ENCODE data around the gene YAP1. TPM values are rescaled to one million over a fixed set of nuclear protein-coding genes. Genes with fewer than 3 reads are reported as not detected.

The YAP1 gene
- total and polyA plus RNA-seq, 2 experiments from 2014 or later = 20.6 to 111 TPM

DNA sequence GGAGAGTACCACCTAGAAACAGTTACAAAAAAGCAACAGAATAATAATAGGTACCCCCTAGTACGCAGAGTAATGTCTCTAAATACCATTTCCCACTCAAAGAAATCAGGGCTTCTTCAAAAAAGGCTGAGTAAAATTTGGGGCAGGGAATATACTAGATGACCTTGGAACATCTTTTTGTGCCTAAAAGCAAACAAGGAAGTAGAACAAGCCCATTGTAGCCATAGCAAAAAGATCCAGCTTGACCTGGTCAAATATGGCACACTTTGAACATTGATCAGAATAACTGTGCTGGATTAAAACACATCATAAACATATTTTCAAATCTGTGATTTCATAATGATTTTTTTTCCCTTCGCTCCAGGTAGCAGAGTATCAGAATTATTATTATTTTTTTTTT is 91.5 kb downstream of the YAP1 start:
- TF ChIP-seq EZH2phosphoT487 (IDR thresholded peaks at IDR 0.05; ENCODE audit: low read depth, severe bottlenecking, unreplicated experiment) (no peak), EZH2 (IDR thresholded peaks at IDR 0.05; ENCODE audit: borderline replicate concordance) (no peak)
- TF ChIP-seq, protein P1, sequence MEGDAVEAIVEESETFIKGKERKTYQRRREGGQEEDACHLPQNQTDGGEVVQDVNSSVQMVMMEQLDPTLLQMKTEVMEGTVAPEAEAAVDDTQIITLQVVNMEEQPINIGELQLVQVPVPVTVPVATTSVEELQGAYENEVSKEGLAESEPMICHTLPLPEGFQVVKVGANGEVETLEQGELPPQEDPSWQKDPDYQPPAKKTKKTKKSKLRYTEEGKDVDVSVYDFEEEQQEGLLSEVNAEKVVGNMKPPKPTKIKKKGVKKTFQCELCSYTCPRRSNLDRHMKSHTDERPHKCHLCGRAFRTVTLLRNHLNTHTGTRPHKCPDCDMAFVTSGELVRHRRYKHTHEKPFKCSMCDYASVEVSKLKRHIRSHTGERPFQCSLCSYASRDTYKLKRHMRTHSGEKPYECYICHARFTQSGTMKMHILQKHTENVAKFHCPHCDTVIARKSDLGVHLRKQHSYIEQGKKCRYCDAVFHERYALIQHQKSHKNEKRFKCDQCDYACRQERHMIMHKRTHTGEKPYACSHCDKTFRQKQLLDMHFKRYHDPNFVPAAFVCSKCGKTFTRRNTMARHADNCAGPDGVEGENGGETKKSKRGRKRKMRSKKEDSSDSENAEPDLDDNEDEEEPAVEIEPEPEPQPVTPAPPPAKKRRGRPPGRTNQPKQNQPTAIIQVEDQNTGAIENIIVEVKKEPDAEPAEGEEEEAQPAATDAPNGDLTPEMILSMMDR (IDR thresholded peaks at IDR 0.05; ENCODE audit: poor library complexity) = no peak

DNA sequence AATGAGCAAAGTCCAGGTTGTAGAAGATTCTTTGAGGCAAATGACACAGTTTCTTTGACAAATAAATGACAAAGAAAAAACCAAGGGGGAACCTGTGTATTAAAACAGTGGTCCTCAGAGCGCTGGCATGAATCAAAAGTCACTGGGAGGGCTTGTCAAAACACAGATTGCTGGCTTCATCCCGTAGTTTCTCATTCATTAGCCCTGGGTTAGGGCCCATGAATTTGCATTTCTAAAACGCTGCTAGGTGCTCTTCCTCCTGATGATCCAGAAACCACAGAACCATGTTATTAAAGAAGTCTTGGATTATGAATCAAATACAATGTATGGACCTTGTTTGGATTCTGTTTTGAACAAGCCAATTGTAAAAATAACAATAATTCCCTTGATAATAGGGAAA is 92.7 kb downstream of the YAP1 start:
- Histone ChIP-seq H2AFZ (no peak overlapping the region), H3K4me2 (no peak overlapping the region), H3K27ac (no peak overlapping the region), H3K4me3 (no peak overlapping the region), H3K9me3 (ENCODE audit: low read depth) (no peaks in the 10 kb centered on the region), H3K79me2 (peaks cover 87% of the 10 kb centered on the region), H3K4me1 (ENCODE audit: insufficient read depth) (peaks cover 8% of the 10 kb centered on the region), H3K27me3 (no peaks in the 10 kb centered on the region), H3K9me2 (replicated peaks; ENCODE audit: insufficient read depth) (no peaks in the 10 kb centered on the region), H4K20me1 (ENCODE audit: insufficient read depth, poor library complexity, severe bottlenecking) (no peaks in the 10 kb centered on the region), H3K36me3 (replicated peaks; ENCODE audit: insufficient read depth, low read depth) (no peaks in the 10 kb centered on the region)
- 80% methylated on average over 3 of the region's 3 CpGs for WGBS (ENCODE audit: low lambda C conversion rate, missing lambda C conversion rate)
- DNase-seq (ENCODE audit: low spot score) = no peak
- TF ChIP-seq EZH2phosphoT487 (IDR thresholded peaks at IDR 0.05; ENCODE audit: low read depth, severe bottlenecking, unreplicated experiment) (no peak), EZH2 (IDR thresholded peaks at IDR 0.05; ENCODE audit: borderline replicate concordance) (no peak)
- TF ChIP-seq, protein P1 (IDR thresholded peaks at IDR 0.05; ENCODE audit: poor library complexity) = no peak

More for the DNA sequence above, 91.5 kb downstream of the YAP1 start:
- WGBS (ENCODE audit: low lambda C conversion rate, missing lambda C conversion rate) = 100% methylated on average over 2 of the region's 2 CpGs
- Histone ChIP-seq H3K9me3 (ENCODE audit: low read depth) (no peaks in the 10 kb centered on the region), H3K4me2 (no peak overlapping the region), H3K4me3 (no peak overlapping the region), H4K20me1 (ENCODE audit: insufficient read depth, poor library complexity, severe bottlenecking) (no peaks in the 10 kb centered on the region), H3K4me1 (ENCODE audit: insufficient read depth) (peaks cover 19% of the 10 kb centered on the region), H2AFZ (no peak overlapping the region), H3K36me3 (replicated peaks; ENCODE audit: insufficient read depth, low read depth) (no peaks in the 10 kb centered on the region), H3K79me2 (peaks cover 88% of the 10 kb centered on the region), H3K9me2 (replicated peaks; ENCODE audit: insufficient read depth) (no peaks in the 10 kb centered on the region), H3K27ac (no peak overlapping the region), H3K27me3 (no peaks in the 10 kb centered on the region)
- no peak for DNase-seq (ENCODE audit: low spot score)

GRCh38 chr11:102204174-102204573 is 93.9 kb downstream of the YAP1 start:
- Histone ChIP-seq H3K36me3 (replicated peaks; ENCODE audit: insufficient read depth, low read depth) (no peaks in the 10 kb centered on the region), H2AFZ (no peak overlapping the region), H3K79me2 (peaks cover 75% of the 10 kb centered on the region), H3K27ac (no peak overlapping the region), H3K4me2 (no peak overlapping the region), H3K9me2 (replicated peaks; ENCODE audit: insufficient read depth) (no peaks in the 10 kb centered on the region), H3K4me3 (no peak overlapping the region), H3K9me3 (ENCODE audit: low read depth) (no peaks in the 10 kb centered on the region), H3K4me1 (ENCODE audit: insufficient read depth) (no peaks in the 10 kb centered on the region), H3K27me3 (no peaks in the 10 kb centered on the region), H4K20me1 (ENCODE audit: insufficient read depth, poor library complexity, severe bottlenecking) (no peaks in the 10 kb centered on the region)
- 73% methylated on average over 2 of the region's 2 CpGs for WGBS (ENCODE audit: low lambda C conversion rate, missing lambda C conversion rate)
- no peak for DNase-seq (ENCODE audit: low spot score)
- TF ChIP-seq EZH2 (IDR thresholded peaks at IDR 0.05; ENCODE audit: borderline replicate concordance) = no peak
- no peak for TF ChIP-seq EZH2phosphoT487 (IDR thresholded peaks at IDR 0.05; ENCODE audit: low read depth, severe bottlenecking, unreplicated experiment)
- TF ChIP-seq, protein P1 (IDR thresholded peaks at IDR 0.05; ENCODE audit: poor library complexity) = no peak

DNA sequence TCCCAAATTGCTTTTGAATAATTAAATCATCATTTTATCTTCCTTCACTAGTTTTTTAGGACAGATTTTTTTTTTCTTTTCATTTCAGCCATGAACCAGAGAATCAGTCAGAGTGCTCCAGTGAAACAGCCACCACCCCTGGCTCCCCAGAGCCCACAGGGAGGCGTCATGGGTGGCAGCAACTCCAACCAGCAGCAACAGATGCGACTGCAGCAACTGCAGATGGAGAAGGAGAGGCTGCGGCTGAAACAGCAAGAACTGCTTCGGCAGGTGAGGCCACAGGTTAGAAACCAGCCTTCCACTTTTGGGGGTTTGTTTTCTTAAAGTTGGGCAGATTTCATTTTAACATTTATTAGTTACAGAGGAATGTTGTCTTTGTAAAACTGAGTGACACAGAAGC is 95.6 kb downstream of the YAP1 start:
- no peak overlapping the region for H3K27ac ChIP-seq
- H3K79me2 ChIP-seq = peaks cover 66% of the 10 kb centered on the region
- no peak overlapping the region for H3K4me3 ChIP-seq
- H3K4me1 ChIP-seq (ENCODE audit: insufficient read depth) = no peaks in the 10 kb centered on the region
- WGBS (ENCODE audit: low lambda C conversion rate, missing lambda C conversion rate) = 87% methylated on average over 4 of the region's 4 CpGs
- no peaks in the 10 kb centered on the region for H3K9me3 ChIP-seq (ENCODE audit: low read depth)
- H3K9me2 ChIP-seq (replicated peaks; ENCODE audit: insufficient read depth) = no peaks in the 10 kb centered on the region
- H2AFZ ChIP-seq = no peak overlapping the region
- no peaks in the 10 kb centered on the region for H3K27me3 ChIP-seq
- DNase-seq (ENCODE audit: low spot score) = no peak
- no peaks in the 10 kb centered on the region for H3K36me3 ChIP-seq (replicated peaks; ENCODE audit: insufficient read depth, low read depth)
- H4K20me1 ChIP-seq (ENCODE audit: insufficient read depth, poor library complexity, severe bottlenecking) = no peaks in the 10 kb centered on the region
- TF ChIP-seq EZH2phosphoT487 (IDR thresholded peaks at IDR 0.05; ENCODE audit: low read depth, severe bottlenecking, unreplicated experiment) (no peak), EZH2 (IDR thresholded peaks at IDR 0.05; ENCODE audit: borderline replicate concordance) (no peak)
- TF ChIP-seq, protein P1 (IDR thresholded peaks at IDR 0.05; ENCODE audit: poor library complexity) = no peak
- no peak overlapping the region for H3K4me2 ChIP-seq
